ENCODE results near the gene IGFBP5.

The IGFBP5 gene

GRCh38 chr2:216664593-216665034 lies 30.7 kb downstream of the IGFBP5 start:
- no peak for DNase-seq (ENCODE audit: low read depth in 2 of 2)

GRCh38 chr2:216663846-216664245 lies 31.5 kb downstream of the IGFBP5 start:
- DNase-seq (ENCODE audit: low read depth in 2 of 2) = no peak

DNA sequence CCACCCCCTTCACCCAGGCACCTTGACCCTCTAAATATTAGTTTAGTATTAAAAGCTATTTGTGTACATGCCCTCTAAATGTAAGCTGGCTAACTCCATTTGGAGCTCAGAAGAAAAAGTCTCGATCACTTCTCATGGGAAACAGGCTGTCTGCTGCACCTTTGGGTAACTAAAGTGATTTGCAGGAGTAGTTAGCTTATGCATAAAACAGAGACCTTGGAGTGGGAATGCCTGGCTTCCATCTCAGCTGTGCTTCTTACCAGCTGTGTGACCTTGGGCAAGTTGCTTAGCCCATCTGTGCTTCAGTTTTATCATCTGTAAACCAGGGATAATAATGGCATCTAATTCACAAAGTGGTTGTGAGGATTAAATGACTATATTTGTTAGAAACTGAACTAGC lies 32.2 kb downstream of the IGFBP5 start:
- no peak for DNase-seq (ENCODE audit: low read depth in 2 of 2)

DNA sequence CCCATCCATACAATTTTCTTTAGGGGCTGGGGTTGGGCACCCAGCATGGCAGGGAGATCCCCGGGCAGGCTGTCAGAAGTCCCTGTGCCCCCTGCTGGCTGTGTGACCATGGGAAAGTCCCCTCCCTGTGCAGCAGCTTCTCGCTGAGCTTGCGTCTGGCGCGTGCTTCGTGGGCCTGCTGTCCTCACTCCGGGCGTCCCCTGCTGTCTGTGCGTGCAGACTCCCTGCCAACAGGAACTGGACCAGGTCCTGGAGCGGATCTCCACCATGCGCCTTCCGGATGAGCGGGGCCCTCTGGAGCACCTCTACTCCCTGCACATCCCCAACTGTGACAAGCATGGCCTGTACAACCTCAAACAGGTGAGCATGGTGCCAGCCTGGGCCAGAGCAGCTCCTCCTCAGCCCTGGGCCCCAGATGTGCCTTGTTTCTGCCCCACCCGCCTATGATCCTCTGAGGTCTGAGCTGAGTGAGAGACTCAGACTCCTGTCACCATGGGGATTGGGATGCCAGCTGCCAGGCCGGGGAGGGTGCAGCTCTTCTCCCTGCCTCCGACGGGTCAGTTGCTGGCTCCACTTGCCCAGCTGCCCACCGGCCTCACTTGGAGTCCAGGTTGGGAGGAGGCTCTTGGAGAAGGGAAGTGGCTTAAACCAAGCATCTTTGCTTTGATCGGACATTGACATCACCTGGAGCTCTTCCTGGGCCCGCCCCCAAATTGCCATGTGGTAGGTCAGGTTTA lies 33.5 kb downstream of the IGFBP5 start:
- DNase-seq (ENCODE audit: low read depth in 2 of 2) = no peak

- no peak for DNase-seq (ENCODE audit: low read depth in 2 of 2)
Observed at GRCh38 chr2:216661051-216661450, 34.3 kb downstream of the IGFBP5 start.

DNA sequence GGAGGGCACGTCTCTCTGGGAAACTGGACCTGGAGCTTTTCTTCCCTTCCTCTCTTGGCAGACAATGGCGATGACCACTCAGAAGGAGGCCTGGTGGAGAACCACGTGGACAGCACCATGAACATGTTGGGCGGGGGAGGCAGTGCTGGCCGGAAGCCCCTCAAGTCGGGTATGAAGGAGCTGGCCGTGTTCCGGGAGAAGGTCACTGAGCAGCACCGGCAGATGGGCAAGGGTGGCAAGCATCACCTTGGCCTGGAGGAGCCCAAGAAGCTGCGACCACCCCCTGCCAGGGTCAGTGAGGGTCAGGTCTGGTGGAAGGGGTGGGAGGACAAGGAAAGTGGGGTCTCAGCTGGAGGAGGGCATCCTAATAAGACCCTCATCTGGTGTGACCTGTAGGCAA lies 34.9 kb downstream of the IGFBP5 start:
- DNase-seq (ENCODE audit: low read depth in 2 of 2) = no peak

GRCh38 chr2:216659276-216659675 lies 36.1 kb downstream of the IGFBP5 start:
- no peak for DNase-seq (ENCODE audit: low read depth in 2 of 2)

DNA sequence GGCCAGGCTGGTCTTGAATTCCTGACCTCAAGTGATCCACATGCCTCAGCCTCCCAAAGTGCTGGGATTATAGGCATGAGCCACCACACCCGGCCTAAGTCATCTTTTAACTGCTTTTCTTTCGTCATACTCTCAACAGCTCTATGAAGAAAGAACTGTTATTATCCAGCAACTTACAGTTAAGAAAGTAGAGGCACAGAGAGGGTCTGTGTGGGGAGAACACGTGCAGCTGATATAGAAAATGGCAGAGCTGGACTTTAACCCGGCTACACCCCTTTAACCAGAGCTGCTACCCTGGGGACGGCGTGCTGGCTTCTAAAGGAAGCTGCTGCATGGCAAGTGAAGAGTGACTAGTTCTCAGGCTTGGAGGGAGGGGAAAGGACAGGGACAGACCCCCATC lies 36.6 kb downstream of the IGFBP5 start:
- DNase-seq (ENCODE audit: low read depth in 2 of 2) = no peak

- DNase-seq (ENCODE audit: low read depth in 2 of 2) = no peak
Observed at GRCh38 chr2:216657980-216658379, 37.4 kb downstream of the IGFBP5 start.

DNA sequence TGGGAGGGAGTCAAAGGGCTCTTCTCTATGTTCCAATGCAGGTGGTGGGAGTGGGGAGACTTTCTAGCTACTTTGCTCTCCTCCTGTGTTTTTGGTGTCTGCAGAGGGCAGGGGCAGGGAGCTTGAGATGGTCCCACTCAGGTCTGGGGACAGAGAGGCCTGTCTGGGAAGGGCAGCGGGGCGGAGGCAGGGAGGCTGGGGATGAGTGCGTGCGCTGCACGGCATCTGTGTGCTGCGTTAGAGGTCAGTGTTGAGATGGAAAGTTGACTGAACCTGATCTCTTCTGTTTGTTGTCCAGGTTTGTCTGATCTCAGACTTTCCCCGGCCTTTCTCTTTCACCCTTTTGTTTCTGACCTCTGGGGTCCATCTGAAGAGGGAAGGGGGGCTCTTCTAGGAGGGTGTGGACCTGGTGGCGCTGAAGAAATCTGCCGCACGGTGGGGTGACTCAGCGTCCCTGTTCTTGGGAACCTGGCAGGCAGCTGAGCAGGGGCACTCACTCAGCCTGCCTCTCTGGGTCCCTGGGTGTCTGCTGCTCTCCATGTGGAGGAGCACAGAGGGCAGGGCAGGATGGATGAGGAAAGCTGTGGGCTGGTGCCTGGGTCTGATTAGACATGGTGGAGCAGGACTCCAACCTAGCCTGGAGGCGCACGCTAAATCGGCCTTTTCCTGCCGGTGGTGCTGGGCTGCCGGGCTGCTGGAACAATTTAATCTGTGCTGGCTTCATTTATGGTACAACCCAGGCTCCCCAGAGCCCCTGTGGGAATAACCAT lies 38.1 kb downstream of the IGFBP5 start:
- no peak for DNase-seq (ENCODE audit: low read depth in 2 of 2)

DNA sequence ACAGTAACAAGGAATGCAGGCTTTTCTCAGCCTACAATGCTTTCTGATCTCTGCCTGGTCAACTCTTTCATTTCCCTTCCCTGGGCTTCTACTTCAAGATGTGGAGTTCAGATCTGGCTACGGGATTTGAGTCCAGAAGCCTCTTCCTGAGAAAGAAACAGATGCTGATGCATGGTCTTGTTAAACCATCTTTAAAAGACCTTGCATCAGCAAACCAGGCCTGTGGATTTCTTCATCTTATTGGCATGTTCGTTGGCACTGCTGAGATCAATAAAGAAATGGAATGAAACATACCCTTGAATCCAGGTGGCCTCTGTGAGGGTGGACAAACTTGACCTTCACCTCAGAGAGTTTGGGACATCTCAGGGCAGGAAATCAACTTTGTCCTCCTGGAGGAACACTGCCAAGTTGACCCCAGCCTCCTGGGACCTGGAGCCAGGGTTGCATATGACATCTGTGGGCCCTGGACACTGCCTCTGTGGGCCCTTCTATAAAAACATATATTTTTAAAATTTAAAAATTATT lies 40.8 kb downstream of the IGFBP5 start:
- DNase-seq (ENCODE audit: low read depth in 2 of 2) = no peak

GRCh38 chr2:216653931-216654365 lies 41.4 kb downstream of the IGFBP5 start:
- no peak for DNase-seq (ENCODE audit: low read depth in 2 of 2)

DNA sequence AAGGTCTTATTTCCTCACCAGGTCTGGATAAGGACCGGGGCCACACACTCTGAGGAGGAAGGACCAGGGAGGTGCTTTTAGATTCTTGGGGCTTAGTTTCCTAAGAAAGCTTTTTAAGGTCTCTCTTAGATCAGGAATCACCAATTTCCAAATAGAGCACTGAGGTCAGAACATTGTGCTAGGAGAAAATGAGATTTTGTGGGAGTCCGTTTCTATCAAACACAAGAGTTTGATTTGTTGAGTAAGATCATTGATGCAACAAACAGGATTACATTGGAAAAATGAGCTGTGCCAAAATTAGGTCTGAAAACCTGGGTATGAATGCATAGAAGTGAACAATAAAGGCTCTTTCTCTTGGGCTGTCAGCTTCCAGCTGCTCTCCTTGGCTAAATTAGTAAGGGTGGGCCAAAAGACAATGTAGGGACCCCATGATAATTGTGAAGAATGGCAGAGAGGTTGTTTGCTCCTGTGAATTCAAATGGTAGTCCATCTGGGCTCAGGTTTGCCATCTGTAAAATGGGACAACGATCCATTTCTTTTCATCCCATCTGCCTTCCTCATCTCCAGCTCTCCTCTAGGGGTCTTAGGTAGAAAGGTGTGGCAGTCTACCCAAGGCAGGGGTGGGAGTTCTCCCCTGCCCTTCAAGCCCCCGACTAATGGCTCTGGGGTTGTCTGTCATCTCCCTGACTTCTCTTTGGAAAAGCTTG lies 42.1 kb downstream of the IGFBP5 start:
- no peak for DNase-seq (ENCODE audit: low read depth in 2 of 2)

DNA sequence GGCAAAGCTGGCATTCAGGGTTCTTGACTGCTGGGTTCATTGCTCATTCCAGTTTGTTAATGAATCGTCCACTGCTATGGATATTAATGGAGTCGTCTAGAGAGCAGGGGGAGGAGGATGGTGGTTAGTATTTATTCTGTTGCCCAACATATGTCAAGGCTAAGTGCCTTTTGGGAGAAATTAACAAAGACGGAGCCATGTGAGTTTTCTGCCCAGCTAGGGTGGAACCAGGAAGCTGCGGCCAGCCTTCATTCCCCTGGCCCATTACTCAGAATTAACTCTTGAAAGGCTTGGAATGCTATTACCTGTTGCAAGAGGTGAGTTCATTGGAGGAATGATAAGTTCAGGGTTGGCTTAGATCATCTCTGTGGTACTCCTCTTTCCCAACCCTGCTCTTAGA lies 42.8 kb downstream of the IGFBP5 start:
- DNase-seq (ENCODE audit: low read depth in 2 of 2) = no peak

- no peak for DNase-seq (ENCODE audit: low read depth in 2 of 2)
Observed at GRCh38 chr2:216651351-216651881, 43.9 kb downstream of the IGFBP5 start.

DNA sequence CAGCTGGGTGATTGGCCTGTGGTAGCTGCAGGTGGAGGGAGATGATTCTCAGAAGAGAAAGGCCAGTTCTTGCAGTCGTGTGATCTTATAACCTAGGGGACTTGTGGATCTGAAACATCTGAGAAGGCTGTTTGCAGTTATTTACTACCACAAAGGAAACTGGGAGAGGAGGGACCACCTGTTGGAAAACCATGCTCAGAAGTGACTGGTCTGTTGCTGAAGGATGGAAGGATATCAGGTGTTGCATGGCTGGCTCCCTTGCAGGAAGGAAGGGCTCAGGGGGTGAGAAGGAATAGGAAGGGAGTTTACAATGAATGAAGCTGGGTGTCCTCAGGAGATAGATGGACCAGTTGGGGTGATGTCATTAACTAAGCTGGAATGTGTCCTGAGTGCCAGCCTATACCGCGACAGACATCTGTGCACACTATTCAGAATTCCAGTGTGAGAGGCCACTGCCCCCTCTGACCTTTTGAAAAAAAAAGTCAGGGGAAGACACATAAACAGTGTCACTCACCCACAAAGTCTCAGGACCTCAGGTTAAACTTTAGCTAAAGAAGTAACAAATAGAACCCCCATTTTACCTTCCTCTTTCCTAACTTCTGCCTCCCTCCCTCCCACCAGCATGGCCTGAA lies 44.6 kb downstream of the IGFBP5 start:
- DNase-seq (ENCODE audit: low read depth in 2 of 2) = no peak

DNA sequence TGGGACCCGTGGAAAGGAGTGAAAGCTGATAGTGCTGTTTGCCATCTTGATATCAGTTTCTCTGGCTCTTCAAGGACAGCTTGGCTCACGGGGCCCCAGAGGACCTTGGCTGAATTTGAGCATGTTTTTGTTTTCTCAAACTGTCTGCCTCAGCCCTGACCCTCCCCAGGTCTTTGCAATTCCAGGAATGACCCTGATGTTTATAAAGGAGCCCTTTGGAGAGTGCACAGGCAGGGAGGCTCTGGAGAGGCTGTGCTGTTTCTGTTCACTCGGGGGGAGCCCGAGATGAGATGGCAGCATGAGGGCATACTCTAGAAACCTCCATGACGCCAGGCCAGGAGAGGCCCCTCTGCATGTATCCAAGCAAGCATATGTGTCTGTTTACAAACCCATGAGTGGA lies 45.8 kb downstream of the IGFBP5 start:
- no peak for DNase-seq (ENCODE audit: low read depth in 2 of 2)

- no peak for DNase-seq (ENCODE audit: low read depth in 2 of 2)
Observed at GRCh38 chr2:216648105-216648504, 47.2 kb downstream of the IGFBP5 start.

DNA sequence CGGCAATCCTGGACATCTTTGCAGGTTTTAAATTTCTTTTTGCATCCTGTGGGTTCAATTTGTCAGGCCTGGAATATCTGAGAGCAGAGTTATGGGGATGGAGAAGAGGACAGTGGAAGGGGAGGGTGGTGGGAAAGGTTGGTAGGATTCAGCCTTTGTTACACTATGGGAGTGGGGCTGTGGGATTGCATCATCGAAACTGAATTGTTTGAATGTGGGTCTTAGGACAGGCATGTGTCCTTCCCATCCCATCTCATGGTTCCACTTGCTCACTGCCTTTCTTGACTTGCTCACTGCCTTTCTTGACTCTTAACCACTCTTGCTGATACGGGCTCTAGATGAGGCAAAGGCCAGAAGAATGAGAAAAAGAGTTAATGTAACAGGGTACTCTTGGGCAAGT lies 49.2 kb downstream of the IGFBP5 start:
- no peak for DNase-seq (ENCODE audit: low read depth in 2 of 2)

- no peak for DNase-seq (ENCODE audit: low read depth in 2 of 2)
Observed at GRCh38 chr2:216645636-216645950, 49.8 kb downstream of the IGFBP5 start.

DNA sequence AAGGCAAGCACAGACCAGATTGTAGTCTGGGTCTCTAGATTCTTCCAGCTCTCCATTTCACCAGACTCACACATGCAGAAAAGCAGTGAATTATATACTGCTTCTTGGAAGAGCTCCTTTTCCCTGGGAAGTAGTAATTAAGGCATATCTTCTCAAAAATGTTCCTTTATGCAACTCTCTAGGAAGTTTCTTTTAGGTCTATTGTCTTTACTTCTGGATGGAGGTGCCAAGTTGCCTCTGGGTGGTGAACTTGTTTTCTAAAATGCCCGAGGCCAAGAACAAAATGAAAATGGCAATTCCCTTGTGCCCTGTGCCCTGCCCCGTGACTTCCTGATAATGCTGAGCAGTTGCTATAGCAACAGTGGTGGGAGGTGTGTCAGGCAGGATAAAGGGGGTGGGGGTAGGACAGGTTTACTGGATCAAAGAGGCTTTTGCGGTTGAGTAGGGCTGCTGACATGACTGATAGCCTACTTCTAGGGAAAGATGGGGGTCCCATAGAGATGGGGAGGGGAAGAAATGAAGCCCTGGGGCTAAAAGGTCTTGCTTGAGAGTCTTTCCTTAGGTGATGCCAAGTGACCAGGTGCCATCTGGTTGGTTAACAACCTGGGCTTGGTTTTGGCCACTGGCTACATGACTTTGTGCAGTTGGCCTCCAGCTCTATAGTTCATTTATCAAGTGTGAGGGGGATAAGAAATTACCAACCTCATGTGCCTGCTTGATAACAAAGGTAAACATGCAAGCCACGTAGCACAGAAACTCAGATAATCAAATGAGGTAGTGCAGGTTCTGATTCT lies 50.3 kb downstream of the IGFBP5 start:
- DNase-seq (ENCODE audit: low read depth in 2 of 2) = no peak
